PFSK-1 (cell line): Measurements from ENCODE around the gene MYOG.

Experiments
- FOXP2 ChIP-seq: optimal IDR thresholded peaks from 2 replicates; pipeline ENCODE3; 2011; ENCODE audit warnings: borderline replicate concordance, control low read depth, inconsistent platforms; ENCODE audit not compliant: insufficient read depth; ENCODE audit errors: extremely low read length, extremely low read depth
- POLR2AphosphoS5 ChIP-seq: IDR thresholded peaks from 2 replicates; pipeline ENCODE4 v1.6.1; 2012; ENCODE audit warnings: low read depth, mild to moderate bottlenecking, control low read depth, low read length, moderate library complexity
- SIN3A ChIP-seq: IDR thresholded peaks from 2 replicates; pipeline ENCODE4 v1.6.1; 2012; ENCODE audit warnings: mild to moderate bottlenecking, low read length, moderate library complexity, borderline replicate concordance; ENCODE audit not compliant: insufficient read depth
- TAF1 ChIP-seq: IDR thresholded peaks from 2 replicates; pipeline ENCODE4 v1.6.1; 2012; ENCODE audit warnings: low read length, control low read depth, borderline replicate concordance; ENCODE audit not compliant: insufficient read depth
- TF ChIP-seq, protein P1 (sequence below), 2 experiments: IDR thresholded peaks; 2 replicates each; pipeline versions ENCODE4 v1.6.1 to v1.8.0; 2011 to 2012; ENCODE audit warnings: low read depth in 2 of 2, low read length in 2 of 2, control low read depth in 1 of 2, inconsistent platforms in 1 of 2, mild to moderate bottlenecking in 1 of 2, moderate library complexity in 1 of 2; ENCODE audit not compliant: insufficient read depth in 1 of 2

MYOG gene

DNA sequence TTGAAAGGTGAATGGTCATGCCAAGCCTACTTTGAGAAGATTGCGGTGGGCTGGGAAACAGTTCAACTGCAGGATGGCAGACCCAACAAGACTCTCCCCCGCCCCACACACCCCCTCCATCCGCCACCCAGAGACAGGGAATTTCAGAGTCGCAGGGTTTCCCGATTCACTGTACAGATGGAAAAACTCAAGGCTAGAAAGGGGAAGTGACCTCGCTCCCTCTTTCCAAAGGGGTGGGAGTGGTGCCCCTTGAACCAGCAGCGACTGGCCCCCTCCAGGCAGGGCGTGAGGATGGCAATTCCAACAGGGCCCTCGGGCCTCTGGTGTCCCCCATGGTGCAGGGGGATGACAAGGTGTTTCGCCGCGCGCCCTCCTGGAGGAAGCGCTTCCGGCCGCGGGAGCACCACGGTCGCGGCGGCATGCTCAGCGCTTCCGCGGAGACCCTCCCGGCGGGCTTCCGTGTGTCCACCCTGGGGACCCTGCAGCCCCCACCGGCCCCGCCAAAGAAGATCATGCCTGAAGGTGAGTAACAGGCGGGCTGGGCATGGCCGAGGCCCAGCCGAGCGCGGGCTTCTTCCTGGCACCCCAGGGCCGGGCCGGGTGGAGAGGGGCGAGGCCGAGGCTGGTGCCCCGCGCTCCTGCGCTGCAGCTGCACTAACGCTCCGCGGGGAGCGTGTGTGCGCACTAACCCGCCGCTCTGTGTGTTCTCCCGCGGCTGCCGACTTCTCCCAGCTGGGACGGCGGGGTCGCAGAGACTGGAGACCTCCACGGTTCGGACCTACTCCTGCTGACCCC is 10.4 kb downstream of the MYOG start:
- TF ChIP-seq SIN3A: no peak
- TF ChIP-seq, protein P1, sequence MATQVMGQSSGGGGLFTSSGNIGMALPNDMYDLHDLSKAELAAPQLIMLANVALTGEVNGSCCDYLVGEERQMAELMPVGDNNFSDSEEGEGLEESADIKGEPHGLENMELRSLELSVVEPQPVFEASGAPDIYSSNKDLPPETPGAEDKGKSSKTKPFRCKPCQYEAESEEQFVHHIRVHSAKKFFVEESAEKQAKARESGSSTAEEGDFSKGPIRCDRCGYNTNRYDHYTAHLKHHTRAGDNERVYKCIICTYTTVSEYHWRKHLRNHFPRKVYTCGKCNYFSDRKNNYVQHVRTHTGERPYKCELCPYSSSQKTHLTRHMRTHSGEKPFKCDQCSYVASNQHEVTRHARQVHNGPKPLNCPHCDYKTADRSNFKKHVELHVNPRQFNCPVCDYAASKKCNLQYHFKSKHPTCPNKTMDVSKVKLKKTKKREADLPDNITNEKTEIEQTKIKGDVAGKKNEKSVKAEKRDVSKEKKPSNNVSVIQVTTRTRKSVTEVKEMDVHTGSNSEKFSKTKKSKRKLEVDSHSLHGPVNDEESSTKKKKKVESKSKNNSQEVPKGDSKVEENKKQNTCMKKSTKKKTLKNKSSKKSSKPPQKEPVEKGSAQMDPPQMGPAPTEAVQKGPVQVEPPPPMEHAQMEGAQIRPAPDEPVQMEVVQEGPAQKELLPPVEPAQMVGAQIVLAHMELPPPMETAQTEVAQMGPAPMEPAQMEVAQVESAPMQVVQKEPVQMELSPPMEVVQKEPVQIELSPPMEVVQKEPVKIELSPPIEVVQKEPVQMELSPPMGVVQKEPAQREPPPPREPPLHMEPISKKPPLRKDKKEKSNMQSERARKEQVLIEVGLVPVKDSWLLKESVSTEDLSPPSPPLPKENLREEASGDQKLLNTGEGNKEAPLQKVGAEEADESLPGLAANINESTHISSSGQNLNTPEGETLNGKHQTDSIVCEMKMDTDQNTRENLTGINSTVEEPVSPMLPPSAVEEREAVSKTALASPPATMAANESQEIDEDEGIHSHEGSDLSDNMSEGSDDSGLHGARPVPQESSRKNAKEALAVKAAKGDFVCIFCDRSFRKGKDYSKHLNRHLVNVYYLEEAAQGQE (IDR thresholded peaks at IDR 0.05; ENCODE audit: insufficient read depth in 1 of 2, low read depth in 2 of 2, low read length in 2 of 2): no peak
- no peak for TF ChIP-seq TAF1
- TF ChIP-seq FOXP2: no peak
- TF ChIP-seq POLR2AphosphoS5: no peak

DNA sequence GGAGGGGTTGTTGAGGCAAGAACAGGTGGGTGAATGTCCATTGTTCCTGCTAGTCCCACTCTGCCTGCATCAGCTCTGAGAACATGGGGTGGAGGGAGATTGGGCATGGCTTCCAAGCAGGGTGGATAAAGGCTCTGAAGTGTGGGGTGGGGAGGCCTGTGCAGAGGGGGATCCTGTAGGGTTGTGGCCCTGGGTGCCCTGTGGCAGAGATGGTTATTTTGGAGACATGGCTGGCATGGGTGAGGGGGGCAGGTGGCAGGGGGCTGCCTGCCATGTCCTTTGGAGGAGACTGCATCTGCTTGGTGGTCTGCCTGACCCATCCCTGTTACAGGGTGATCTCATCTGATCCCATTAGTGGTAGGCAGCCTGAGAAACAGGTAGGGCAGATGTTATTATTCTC is 11.2 kb downstream of the MYOG start:
- TF ChIP-seq SIN3A: no peak

DNA sequence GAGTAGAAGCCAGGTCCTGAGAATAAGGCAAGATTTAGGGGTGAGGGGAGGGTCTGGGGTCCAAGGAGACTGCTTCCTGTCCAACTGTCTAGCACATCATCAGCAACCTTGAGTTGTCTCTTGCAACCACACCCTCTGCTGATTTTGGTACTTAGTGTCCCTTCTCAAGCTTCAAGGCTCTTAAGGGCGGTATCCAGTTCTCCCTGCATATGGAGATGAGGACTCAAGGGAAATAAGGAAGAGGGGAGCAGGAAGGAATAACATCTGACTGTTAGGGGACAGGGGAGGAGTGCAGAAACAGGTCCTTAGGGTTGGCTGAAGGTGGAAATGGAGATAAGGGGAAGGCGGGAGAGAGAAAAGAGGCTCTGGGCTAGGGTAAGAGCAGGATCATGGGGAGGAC is 12.3 kb downstream of the MYOG start:
- TF ChIP-seq, protein P1 (IDR thresholded peaks at IDR 0.05; ENCODE audit: insufficient read depth in 1 of 2, low read depth in 2 of 2, low read length in 2 of 2): no peak
- TF ChIP-seq FOXP2: no peak
- no peak for TF ChIP-seq TAF1
- no peak for TF ChIP-seq SIN3A

DNA sequence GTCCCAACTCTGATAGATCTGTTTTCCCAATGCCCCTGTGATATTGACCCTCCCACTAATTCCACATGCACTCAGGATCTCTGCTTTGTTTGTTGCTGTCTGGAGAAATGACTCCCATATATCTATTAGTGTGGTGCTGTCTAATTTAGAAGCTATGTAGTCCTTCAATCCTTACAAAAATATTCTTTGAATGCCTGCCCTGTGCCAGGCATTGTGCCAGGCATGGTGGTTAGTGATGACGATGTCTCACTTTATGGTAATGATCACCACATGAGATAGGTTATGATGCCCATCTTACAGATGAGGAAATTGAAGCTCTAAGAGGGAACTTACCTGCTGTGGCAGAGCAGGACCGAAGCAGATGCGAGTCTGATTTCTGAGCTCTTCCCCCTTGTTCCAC is 12.9 kb downstream of the MYOG start:
- no peak for TF ChIP-seq POLR2AphosphoS5
- TF ChIP-seq FOXP2: no peak
- TF ChIP-seq TAF1: no peak
- TF ChIP-seq, protein P1 (IDR thresholded peaks at IDR 0.05; ENCODE audit: insufficient read depth in 1 of 2, low read depth in 2 of 2, low read length in 2 of 2): no peak
- TF ChIP-seq SIN3A: no peak

DNA sequence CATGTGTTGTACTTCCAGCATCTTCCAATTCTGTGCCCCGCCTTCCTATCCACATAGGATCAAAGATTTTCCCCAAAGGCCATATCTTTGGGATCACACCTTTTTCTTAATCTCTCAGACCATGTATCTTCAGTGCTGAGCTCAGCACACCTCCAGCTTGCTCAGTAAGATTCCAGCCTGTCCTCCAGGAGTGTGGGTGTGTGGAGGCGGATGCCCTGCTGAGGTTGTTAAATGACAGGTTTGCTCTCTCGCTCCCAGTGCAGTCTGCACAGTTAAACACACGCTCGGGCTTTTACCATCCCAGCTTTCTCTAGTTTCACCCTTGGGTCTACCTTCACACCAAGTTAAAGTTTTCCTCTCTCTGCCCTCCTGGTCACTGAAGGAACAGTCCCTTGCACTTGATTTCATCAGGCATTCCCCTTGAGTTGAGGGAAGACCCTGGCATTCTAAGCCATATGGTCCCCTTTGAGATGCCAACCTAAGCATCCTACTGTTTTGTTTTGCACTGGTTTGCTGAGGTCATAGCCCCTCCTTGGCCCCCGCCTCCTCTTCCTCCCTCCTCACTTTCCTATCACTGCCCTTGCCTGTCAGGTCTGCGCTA is 13.7 kb downstream of the MYOG start:
- no peak for TF ChIP-seq FOXP2
- no peak for TF ChIP-seq SIN3A
- TF ChIP-seq TAF1: no peak
- TF ChIP-seq, protein P1 (IDR thresholded peaks at IDR 0.05; ENCODE audit: insufficient read depth in 1 of 2, low read depth in 2 of 2, low read length in 2 of 2): no peak
